GM12878 (cell line): Measurements from ENCODE around the gene GLT1D1.

ENCODE experiments used
- CEBPB ChIP-seq, 2 experiments: fragments of 150-350 bp in 1 of 2; IDR thresholded peaks; 2 replicates each; pipeline ENCODE4 v1.6.1; 2012 to 2014; ENCODE audit warnings: low read depth in 2 of 2, low read length in 2 of 2, borderline replicate concordance in 1 of 2, inconsistent platforms in 1 of 2
- CTCF ChIP-seq, 3 experiments: IDR thresholded peaks in 2 of 3; conservative IDR thresholded peaks in 1 of 3; 2 replicates each; pipeline ENCODE4 v1.5.1; 2011; ENCODE audit warnings: low read depth in 3 of 3, low read length in 3 of 3, mild to moderate bottlenecking in 3 of 3, control low read depth in 2 of 3, moderate library complexity in 2 of 3, inconsistent platforms in 1 of 3, mixed read lengths in 1 of 3; ENCODE audit not compliant: control insufficient read depth in 2 of 3, insufficient read depth in 1 of 3; ENCODE audit errors: extremely low read depth in 1 of 3
- E2F4 ChIP-seq: IDR thresholded peaks from 2 replicates; pipeline ENCODE4 v1.6.1; 2012; ENCODE audit warnings: low read depth, low read length, improper control_type of control experiment
- E4F1 ChIP-seq: fragments of 450-650 bp; IDR thresholded peaks from 2 replicates; pipeline ENCODE4 v1.6.1; 2018; ENCODE audit warnings: borderline replicate concordance, mild to moderate bottlenecking; ENCODE audit not compliant: partially characterized antibody
- EGR1 ChIP-seq, 2 experiments: IDR thresholded peaks; 1 replicate in 1 of 2; 2 replicates in 1 of 2; pipeline ENCODE4 v1.6.1; 2011 to 2012; ENCODE audit warnings: low read depth in 2 of 2, low read length in 2 of 2, borderline replicate concordance in 1 of 2, mild to moderate bottlenecking in 1 of 2, moderate library complexity in 1 of 2
- ELK1 ChIP-seq: IDR thresholded peaks from 2 replicates; pipeline ENCODE4 v1.6.1; 2012; ENCODE audit warnings: low read depth, low read length, improper control_type of control experiment
- EZH2 ChIP-seq: IDR thresholded peaks from 2 replicates; pipeline ENCODE4 v1.6.1; 2012; ENCODE audit warnings: low read depth, mild to moderate bottlenecking, control low read depth, inconsistent platforms, low read length, borderline replicate concordance; ENCODE audit not compliant: control insufficient read depth
- KDM1A ChIP-seq: fragments of 200-600 bp; sonication (generic); IDR thresholded peaks from 2 replicates; pipeline ENCODE4 v1.6.1; 2016; ENCODE audit warnings: borderline replicate concordance
- MEF2A ChIP-seq: IDR thresholded peaks from 2 replicates; pipeline ENCODE4 v1.6.1; 2011; ENCODE audit warnings: low read depth, mild to moderate bottlenecking, low read length, moderate library complexity; ENCODE audit not compliant: insufficient read depth
- NR2C2 ChIP-seq: IDR thresholded peaks from 2 replicates; pipeline ENCODE4 v1.6.1; 2011; ENCODE audit warnings: borderline replicate concordance, low read depth; ENCODE audit not compliant: control insufficient read depth, insufficient read length
- POLR2A ChIP-seq: IDR thresholded peaks from 2 replicates; pipeline ENCODE4 v1.6.1; 2011; ENCODE audit warnings: low read depth, mild to moderate bottlenecking, low read length
- RELA ChIP-seq: fragments of 450-650 bp; IDR thresholded peaks from 2 replicates; pipeline ENCODE4 v1.8.0; 2014; ENCODE audit warnings: borderline replicate concordance; ENCODE audit not compliant: partially characterized antibody
- SMC3 ChIP-seq: IDR thresholded peaks from 2 replicates; pipeline ENCODE4 v1.6.1; 2011; ENCODE audit warnings: low read length, improper control_type of control experiment, borderline replicate concordance
- ZNF274 ChIP-seq: IDR thresholded peaks from one replicate; pipeline ENCODE4 v1.8.0; 2011; ENCODE audit not compliant: insufficient read length, insufficient read depth

GRCh38 chr12:128872303-128872702 lies 19.0 kb downstream of the GLT1D1 start:
- TF ChIP-seq ZNF274 (no peak), SMC3 (no peak), POLR2A (no peak), CTCF (IDR thresholded peaks at IDR 0.05 in 2 of 3, conservative IDR thresholded peaks at IDR 0.05 in 1 of 3; ENCODE audit: control insufficient read depth in 2 of 3, extremely low read depth in 1 of 3, insufficient read depth in 1 of 3, low read depth in 3 of 3, low read length in 3 of 3) (no peak), ELK1 (no peak), KDM1A (no peak), E2F4 (no peak), MEF2A (no peak), RELA (no peak), EGR1 (IDR thresholded peaks at IDR 0.05; ENCODE audit: borderline replicate concordance in 1 of 2, low read depth in 2 of 2, low read length in 2 of 2) (no peak), CEBPB (IDR thresholded peaks at IDR 0.05; ENCODE audit: borderline replicate concordance in 1 of 2, low read depth in 2 of 2, low read length in 2 of 2) (no peak), EZH2 (no peak), E4F1 (no peak), NR2C2 (no peak)
